OCI-LY3 (cell line): ENCODE results near the gene HDDC3.

Source experiments
- CTCF ChIP-seq: fragments of 200-600, 300-600 bp; sonication (generic); IDR thresholded peaks from 2 replicates; pipeline ENCODE4 v1.5.1; 2014; ENCODE audit warnings: antibody characterized with exemption, low read length, low read depth
- EZH2phosphoT487 ChIP-seq: fragments of 200-600 bp; shearing (Covaris generic); IDR thresholded peaks from 2 replicates; pipeline ENCODE4 v1.6.1; 2018; ENCODE audit warnings: antibody characterized with exemption, mixed run types, low read depth

- no peak for TF ChIP-seq CTCF
- no peak for TF ChIP-seq EZH2phosphoT487
Measured at GRCh38 chr15:90889313-90889730, 43.0 kb downstream of the HDDC3 start.
